Activated CD4-positive, alpha-beta T cell treated with anti-CD3 and anti-CD28 coated beads for 24 hours (primary cell): Measurements from ENCODE around the gene OPCML.

Experiments used
- DNase-seq, 2 donors: peaks; one replicate each; pipeline ENCODE4 v3.0.0-alpha.2; 2020; ENCODE audit warnings: low read depth in 2 of 2

OPCML gene

DNA sequence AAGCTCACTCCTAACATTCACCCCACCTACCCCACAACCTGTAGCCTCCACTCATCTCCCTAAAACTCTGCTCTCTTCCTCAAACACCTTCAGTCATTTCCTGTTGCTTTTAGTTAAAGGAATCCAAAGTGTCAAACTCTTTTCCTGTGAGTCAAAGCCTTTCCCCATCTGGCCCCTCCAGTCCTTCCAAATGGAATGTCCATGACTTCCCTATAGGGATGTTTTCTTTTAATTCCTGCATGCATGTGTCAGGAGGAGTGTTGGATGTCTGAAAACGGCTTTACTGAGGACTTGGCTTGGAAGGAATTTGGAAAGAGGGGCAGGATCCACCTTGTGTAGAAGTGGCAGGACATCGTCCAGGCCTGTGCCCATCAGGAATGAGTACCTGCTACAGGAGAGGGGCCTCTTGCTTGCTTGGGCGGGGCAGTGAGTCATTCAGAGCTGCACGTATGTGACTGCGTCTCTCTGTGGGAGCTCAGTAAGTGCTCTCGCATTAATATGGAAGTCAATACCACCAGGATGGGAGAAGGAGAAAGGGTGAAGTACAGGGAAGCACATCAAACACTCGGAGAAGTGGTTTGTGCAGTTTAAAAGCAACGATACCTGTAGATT is 491.9 kb downstream of the OPCML start:
- no peak for DNase-seq

DNA sequence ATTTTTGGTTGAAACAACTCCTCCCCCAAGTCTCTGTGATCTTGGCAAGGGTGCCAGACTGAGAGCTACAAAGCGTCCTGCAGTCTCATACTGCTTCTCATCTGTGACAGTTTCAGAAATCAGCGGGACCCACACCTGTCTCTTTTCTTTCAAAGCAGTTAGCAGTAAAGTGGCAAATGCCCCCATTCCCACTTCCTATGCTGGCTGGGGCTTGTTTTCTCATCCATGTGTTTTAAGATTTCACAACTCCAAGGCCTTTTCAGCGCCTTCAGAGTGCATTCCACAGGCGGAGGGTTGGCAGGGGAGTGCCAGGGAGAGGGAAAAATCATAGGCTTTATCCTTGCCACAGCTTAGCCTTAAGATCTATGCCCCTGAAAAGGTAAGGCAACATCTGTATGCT is 493.5 kb downstream of the OPCML start:
- DNase-seq, result no peak

DNA sequence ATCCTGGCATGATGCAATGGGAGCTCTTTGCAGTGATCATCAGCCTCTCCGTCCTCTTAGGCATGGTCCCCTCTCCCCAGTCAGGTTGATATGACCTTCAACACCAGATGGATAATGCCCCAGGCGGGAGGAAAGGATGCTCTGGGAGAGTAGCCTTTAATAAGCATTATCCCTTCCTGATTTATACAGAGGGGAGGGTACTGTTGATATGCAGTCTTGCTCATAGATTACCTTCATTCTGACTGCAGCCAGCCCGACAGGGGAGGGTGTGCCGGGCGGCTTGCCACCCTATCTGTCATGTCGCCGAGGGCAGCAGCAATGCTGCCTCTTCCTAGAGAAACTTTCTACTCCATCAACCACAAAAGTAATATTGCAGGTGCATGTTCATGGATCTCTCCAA is 497.4 kb downstream of the OPCML start:
- no peak for DNase-seq

DNA sequence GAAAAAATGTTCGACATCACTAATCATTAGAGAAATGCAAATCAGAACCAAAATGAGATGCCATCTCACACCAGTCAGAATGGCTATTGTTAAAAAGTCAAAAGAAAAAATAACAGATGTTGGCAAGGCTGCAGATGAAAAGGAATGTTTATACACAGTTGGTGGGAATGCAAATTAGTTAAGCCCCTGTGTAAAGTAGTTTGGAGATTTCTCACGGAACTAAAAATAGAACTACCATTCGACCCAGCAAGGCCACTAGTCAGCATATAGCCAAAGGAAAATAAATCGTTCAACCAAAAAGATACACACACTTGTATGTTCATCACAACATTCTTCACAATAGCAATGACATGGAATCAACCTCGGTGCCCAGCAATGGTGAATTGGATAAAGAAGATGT is 503.2 kb downstream of the OPCML start:
- DNase-seq, result no peak

DNA sequence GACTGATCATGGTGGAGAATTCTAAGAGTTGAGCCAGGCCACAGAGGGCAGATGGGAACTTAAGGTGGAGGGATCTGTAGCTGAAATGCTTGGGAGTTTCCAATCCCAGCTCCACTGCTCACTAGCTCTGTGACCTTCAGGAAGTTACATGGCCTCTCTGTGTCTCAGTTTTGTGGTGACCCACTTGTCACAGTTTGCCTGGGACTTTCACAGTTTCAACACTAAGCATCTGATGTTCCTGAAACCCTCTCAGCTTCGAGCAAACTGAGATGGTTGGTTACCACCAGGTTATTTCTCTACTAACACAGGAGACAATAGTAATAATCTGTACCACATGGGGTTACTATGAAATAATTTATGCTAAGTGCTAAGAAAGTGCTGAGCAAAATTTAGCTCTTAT is 505.3 kb downstream of the OPCML start:
- DNase-seq, result no peak

DNA sequence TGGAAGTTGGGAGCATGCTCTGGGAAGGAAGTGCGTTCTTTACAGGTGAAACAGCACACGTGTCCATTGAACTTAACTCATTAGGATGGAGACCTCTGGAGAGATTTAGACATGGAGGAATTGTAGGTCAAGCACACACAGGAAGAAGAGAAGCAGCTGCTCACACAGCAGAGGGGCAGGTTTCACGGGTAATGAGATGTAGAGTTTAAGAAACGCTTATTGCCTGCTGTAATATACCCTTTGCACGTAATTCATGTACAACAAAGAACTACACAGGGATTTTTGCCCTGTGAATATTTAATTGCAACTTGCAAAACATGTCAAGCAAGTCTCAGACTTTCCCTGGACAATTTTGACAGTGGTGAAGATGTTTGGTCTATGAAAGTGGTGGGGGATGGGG is 508.0 kb downstream of the OPCML start:
- no peak for DNase-seq

DNA sequence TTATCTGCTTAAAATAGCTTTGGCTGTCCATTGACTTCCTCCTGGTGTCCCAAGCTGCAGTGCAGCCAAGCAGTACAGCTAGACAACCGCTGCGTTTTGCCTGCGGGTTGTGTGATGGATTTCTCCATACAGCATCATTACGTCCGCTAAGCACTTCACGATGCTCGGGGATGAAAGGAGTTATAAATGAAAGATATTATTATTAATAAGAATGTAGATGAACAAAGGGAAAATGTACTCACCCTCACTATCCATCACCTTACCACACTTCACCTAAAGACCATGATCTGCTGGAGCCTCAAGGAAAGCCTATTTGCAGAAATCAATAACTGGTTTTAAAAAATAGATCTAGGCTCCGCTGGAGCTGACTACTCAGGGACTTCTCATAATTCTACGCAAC is 509.1 kb downstream of the OPCML start:
- DNase-seq, result no peak

DNA sequence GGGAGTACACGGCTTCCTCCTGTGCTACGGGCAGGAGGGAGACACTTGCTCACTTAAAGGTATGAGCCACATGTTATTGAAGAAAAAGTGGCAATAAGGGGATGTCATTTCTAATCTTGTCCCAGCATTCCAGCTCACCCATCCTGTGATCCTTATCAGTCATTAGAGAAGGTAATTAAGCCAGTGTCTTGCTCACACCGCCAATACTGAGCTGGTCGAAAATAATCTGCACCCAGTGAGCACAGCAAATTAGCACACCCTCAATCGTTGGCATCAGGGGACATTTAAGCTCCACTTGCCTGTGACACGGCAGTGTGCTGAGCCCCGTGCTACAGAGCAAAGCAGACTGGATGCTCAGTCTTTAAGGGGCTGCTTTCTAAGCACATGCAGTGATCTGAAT is 510.7 kb downstream of the OPCML start:
- no peak for DNase-seq

DNA sequence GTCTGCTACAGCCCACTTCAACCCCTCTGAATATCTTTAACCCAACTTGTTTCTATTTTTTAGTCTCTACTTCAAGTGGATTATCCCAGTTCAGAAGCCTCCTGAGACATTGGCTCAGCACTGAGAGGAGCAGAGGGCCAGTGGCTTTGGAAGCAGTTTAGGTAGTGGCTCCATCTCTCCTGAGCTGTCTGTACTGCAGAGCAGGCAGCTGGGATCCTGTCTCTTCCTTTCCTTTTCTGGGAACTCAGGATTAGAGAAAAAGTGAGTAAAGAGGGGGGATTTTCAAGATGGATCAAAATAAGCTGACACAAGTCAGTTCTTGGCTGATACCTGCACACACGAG is 512.0 kb downstream of the OPCML start:
- DNase-seq, result no peak

DNA sequence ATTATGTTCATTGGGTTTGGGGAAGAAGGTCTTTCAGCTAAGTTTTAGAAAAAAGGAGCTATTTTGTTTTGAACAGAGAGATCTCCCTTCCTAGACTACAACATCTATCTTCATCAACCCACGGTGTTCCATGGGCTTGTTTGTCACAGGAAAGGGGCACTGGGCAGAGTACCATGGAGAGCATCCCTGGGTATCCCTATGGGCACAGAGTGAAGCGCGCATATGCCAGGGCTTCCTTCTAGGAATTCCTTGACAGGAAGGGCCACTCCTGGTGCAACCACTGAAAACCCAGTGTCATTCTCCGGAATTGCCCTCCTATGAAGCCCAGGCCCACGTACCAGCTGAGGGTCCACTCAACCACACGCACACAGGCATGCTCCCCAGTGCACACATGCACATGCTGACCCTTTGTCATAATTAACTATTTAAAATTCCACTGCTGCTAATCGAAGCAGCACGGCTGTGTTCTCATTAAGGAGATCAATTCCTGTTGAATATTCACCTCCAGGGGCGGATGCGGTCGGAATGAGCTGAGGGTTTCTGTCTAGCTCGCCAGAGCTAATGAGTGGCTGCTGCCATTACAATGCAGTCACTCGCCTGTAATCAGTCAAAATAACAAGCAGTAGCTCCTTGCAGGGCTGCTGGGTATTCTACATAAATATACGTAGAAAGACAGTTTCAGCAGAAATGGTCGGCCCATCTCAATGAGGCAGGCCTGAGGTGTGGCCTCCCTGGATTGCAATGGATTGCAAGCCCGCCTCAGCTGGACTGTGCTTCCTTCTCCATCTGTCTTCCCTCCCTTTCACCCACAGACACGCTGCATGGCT is 512.5 kb downstream of the OPCML start:
- DNase-seq, result no peak

DNA sequence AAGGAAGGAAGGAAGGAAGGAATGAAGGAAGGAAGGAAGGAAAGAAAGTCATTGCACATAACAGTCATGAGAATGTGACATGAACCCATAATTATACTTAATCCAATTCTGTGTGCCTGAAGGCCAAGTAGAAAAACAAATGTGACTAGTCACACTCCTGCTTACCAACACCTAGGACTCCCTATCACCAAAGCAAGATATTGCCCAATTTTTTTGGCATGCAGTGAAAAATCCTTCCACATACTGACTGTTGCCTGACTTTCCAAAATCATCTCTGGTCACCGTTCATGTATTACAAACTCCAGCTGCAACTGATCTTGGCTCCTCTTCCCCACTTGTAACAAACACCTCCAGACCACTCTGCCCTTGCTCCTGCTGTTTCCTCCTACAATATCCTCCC is 516.8 kb downstream of the OPCML start:
- DNase-seq, result no peak

DNA sequence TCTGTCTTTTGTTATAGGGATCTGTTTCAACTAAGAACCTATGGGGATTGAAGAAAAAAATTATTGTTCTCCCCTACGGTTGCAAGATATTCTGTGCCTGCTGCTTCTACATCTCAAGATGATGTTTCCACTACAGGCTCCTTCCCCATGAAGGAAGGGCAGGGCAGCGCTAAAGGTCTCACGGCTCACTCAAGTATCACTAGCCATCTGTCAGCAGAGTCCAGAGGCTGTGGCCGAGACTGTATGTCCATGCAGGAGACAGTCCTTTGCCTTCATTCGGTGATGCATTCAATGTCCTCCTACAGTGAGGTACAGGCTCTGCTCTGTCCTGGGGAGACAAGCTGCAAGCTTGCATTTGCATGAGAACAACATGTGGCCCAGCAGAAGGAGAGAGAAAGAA is 518.0 kb downstream of the OPCML start:
- no peak for DNase-seq

DNA sequence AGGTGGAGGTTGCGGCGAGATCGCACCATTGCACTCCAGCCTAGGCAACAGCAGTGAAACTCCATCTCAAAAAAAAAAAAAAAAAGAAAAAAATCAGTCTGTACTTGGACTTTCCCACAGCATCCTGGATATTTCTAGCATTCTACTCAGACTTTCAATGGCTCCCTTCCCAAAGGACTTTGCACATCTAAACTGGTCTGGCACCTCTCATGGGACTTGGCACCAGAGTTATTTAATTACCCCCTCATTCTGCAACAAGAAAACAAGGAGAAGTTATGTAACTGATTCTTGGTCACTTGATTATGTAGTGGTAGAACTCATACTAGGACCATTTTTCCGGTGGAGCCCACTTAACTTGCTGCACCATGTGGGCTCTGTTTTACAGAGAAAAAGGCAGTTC is 519.5 kb downstream of the OPCML start:
- no peak for DNase-seq

DNA sequence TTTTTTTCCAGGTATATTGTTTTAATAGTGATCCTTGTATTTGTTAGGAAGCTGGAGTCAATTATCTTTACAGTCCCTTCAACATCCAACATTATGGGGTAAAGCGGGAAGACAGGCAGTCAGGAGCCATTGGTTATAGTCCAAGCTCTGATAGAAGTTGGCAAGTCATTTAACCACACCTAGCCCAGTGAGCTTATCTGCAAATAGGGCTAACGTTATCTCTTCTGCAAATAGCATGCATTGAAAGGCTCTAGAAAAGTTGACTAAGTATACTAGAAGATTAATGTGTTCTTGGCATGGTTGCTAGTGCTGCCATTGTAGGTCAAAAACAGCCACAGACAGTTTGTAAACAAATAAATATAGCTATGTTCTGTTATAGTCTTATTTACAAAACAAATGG is 520.7 kb downstream of the OPCML start:
- no peak for DNase-seq

DNA sequence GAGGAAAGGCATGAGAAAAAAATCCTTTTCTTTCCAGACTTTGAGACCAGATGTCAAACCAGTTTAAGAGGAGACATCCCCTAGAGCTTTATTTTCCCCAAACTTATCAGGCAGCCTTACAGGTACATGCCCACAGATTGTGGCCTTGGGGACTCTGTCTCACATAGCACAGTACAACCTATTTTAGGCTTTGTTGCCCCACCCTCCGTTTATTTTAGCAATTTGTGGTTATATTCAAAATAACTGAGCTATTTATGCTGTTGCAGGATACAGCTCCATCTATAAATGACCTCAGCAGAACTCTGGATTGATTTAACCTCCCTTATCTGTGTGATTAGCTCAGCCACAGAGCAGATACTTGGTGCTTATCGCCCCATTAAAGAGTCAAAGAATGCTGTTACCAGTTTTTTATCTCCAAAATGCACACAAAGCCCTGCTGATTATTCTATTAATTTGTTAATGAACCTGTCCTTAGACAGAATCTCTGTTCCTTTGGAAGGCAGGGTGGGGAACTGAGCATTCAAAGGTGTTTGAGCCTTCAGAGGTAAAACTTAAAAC is 525.2 kb downstream of the OPCML start:
- no peak for DNase-seq

DNA sequence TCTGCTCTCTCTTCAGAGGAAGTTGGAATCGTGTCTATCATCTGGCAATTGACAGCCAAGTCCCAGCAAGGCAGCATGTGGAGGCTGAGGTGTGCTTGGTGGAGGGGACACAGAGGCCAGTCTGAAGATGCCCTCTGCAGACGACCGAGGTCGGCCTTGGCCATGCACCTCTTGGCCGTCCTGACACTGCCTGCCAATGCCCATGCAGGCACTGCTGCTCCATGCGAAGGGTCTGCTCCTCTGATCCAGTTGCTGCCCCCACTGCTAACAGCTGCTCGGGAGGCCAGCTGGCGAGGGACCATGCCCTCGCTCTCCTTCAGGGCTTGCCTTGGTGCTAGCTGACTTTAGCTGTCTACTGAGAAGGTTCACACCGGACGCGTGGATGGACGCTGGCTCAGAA is 527.9 kb downstream of the OPCML start:
- DNase-seq, result no peak

DNA sequence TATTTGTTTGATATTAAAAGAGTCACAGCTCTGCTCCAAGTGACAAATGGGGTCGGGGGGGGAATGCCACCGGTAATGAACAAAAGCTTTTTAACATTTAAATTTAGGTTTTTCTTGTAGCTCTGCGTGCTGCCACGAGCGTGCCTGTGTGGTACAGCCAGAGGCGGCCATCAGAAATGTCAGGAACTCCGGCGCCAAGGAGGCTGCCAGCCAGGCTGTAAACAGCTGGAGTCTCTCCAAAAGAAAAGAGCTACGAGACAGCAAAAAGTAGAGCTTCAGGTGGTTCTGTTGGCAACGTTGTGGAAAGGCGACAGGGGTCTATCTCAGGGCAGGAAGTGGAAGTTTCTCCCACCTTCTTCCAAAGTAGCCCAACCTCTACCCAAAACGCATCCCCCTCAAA is 532.8 kb downstream of the OPCML start:
- no peak for DNase-seq

DNA sequence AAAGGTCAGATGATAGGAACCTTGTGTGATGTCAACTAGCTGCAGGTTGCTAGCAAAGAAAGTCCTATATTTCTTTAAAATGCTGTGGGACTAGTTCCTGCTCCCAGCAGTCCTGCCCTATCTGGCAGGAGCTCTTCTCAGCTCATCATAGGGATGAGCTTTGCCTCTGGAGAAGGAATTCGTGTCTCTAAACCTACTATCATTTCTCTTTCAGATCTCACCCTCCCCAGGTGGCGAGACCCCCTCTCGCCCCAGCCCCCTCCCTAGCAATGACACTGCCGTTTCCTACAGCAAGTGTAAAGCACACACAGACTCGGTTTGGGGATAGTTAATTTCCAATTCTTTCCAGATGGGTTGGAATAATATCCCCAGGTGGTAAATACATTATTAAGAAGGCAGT is 533.3 kb downstream of the OPCML start:
- no peak for DNase-seq

DNA sequence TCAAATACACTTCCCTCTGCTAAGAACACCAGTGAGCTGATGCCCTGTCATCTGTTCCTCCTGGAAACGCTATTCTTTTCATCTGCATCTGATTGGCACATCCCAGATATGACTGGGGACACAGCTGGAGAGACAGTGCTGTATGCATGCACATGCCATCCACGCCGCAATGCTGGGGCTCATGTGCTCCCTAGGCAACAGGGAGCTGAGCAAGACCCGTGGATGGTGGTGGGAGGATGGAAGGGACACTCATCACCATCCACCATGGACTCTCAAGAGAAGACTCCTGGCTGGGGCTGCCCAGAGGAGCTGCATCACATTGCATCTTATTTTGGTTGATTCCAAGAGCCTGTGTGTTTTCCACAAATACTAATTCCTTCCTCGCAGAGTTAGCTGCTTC is 534.9 kb downstream of the OPCML start:
- no peak for DNase-seq

DNA sequence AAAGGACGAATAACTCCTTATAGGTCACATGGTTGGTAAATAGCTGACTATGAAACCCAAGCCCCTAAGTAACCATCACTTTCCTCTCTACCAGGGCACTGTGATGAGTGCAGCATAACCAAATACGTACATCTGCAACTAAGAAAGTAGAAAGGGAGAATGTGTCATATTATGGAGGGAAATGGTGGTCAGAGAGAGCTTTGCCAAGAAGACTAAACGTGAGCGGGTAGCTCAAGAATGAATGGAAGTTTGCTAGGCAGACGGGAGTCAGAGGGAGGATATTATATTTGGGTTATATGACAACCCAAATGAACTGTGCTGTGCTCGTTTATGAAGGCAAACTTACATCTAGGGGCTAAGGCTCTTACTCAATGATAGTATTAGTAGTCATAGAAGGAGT is 537.3 kb downstream of the OPCML start:
- DNase-seq, result no peak

DNA sequence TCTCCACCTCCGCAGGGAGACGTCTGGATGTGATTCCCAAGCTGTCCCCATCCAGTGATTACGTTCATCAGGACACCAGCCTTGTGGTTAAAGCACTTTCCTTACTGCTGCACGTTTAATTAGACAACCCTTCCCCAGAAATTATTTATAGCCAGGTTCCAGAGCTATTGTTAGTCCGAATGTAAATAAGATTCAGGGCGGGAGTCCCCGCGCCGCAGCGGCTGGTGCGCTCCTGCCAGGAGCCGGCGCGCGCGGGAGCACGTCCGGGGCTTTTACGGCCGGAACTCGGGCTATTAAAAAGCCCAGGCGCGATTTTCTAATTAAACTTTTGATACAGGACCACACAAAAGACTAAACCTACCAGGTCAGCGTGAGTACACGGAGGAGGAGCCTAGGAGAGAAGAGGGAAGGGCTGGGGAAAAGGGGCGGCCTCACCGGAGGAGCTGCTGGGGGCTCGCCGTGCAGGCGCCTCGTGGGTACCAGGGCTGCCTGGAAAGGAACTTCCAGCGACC is 538.3 kb downstream of the OPCML start:
- DNase-seq, result no peak

DNA sequence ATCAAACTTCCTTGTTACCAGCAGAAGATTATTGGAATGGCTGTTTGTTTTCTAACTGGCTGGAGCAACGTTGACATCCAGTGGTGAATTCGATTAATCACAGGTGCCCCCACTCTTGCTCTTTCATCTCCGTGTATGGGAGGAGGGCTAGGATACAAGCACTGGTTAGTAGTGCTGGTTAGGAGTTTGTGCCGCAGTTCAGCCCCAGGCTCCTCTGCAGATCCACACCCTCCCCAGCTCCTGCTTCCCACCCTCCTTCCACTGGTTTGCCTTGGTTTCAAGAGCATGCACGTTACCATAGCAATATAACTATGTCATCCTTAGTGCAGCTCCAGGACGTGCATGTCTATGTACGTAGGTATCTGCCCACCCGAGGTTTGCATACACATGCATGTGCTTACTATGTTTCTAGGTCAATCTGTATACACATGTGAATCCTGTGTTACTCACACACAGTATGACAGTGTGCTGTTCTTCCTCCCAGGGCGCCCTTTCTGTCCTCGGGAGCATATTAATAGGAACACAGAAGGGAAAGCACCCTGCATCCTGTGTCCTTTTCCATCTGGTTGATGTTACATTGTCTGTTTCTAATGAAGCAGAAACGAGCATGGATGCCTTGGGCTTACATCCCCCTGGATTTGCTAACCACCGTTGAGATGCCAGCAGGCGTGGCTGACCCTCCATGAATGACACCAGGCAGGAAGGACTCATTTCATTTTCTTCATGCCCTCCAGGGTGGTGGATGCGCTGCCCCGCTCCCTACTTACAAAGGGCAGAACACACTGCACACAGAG is 539.3 kb downstream of the OPCML start:
- DNase-seq, result no peak

DNA sequence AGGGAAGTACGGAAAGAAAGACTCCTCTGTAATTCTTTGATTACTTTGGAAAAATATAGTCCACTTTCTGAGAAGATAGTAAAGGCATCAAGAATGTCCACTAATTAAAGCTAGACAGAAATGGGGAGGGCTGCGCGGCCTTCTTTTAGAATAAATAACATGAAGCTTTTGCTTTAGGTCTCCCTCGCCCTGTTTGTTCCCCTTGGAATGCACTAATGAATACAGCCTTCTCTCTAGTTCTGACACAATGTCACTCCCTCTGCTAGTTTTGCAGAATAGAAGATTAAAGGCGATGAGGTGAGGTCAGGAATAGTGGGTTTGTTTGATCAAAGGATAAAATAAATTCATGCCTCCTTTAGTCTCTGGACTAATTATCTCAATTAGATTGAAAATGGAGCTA is 543.9 kb downstream of the OPCML start:
- DNase-seq, result no peak
